ENCODE data around the gene DIPK1A. TPM values are rescaled to one million over a fixed set of nuclear protein-coding genes. Genes with fewer than 3 reads are reported as not detected.

Gene DIPK1A
- polyA plus RNA-seq, 2 of the 4 experiments (the other 2 are of a cell fraction), result 12.4 to 21.1 TPM

DNA sequence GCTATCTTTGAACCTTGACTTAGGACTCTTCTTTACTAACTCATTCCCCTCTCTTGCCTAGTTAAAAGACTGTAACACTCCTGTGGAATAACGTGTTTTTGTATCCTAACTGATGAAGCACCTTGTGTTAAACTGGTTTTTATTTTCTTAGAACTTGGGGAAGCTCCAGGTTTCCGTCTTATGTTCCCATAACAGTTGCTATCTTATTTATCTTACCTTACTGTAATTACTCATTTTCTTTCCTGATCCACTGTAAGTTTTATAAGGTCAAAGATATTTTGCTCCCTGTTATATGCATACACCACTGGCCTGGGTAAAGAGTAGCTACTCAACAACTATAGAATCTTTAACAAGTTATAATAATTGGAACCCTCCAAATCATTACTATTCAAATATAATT is 86.3 kb downstream of the DIPK1A start:
- POLR2A ChIA-PET, result no interaction called here
- 85% methylated on average over 2 of the region's 2 CpGs for WGBS (ENCODE audit: missing lambda C conversion rate)
- no peak for FAIRE-seq

DNA sequence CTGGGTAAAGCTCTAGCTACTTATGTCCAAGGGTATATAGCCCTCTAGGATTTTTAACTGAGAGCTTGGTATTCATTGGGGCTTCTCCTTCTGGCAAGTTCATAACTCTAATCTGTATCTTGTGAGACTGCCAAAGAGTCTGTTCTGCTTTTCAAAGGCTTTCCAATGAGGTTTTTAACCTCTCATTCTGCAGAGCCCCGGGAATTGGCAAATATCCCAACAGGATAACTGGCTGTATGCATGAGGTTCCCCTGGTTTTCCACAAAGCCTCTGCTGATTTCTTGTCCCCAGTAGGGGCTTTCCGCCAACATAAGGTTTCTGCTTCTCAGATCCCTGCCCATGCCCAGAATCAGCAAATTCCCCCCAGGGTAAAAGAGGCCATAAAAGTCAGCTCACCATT is 88.5 kb downstream of the DIPK1A start:
- FAIRE-seq, result no peak

More for the DNA sequence above, 86.3 kb downstream of the DIPK1A start:
- H3K9me3 ChIP-seq, result peaks cover 9% of the 10 kb centered on the region; the same call in 2 of the 3 replicates
- no peak for TF ChIP-seq REST (IDR thresholded peaks at IDR 0.05)
- no peak for TF ChIP-seq BHLHE40 (IDR thresholded peaks at IDR 0.05; ENCODE audit: low read depth, low read length)
- no peak for TF ChIP-seq EHF (CRISPR knock-in tag; IDR thresholded peaks at IDR 0.05)
- TF ChIP-seq EP300 (IDR thresholded peaks at IDR 0.05), result no peak
- TF ChIP-seq RARB (CRISPR knock-in tag; IDR thresholded peaks at IDR 0.05), result no peak
- TF ChIP-seq ESRRA (IDR thresholded peaks at IDR 0.05; ENCODE audit: borderline replicate concordance, low read length), result no peak
- TF ChIP-seq CHD2 (IDR thresholded peaks at IDR 0.05; ENCODE audit: low read length, partially characterized antibody), result no peak
- no peak for TF ChIP-seq E2F6 (IDR thresholded peaks at IDR 0.05; ENCODE audit: borderline replicate concordance, low read depth)
- no peak for TF ChIP-seq NPAS2 (CRISPR knock-in tag; IDR thresholded peaks at IDR 0.05; ENCODE audit: borderline replicate concordance)
- no peak for TF ChIP-seq HOXB5 (CRISPR knock-in tag; IDR thresholded peaks at IDR 0.05)
- TF ChIP-seq MYC (IDR thresholded peaks at IDR 0.05; ENCODE audit: borderline replicate concordance, low read length), result no peak
- no peak for TF ChIP-seq RAD21 (conservative IDR thresholded peaks at IDR 0.05 in 1 of 2, IDR thresholded peaks at IDR 0.05 in 1 of 2)
- TF ChIP-seq, protein P1, sequence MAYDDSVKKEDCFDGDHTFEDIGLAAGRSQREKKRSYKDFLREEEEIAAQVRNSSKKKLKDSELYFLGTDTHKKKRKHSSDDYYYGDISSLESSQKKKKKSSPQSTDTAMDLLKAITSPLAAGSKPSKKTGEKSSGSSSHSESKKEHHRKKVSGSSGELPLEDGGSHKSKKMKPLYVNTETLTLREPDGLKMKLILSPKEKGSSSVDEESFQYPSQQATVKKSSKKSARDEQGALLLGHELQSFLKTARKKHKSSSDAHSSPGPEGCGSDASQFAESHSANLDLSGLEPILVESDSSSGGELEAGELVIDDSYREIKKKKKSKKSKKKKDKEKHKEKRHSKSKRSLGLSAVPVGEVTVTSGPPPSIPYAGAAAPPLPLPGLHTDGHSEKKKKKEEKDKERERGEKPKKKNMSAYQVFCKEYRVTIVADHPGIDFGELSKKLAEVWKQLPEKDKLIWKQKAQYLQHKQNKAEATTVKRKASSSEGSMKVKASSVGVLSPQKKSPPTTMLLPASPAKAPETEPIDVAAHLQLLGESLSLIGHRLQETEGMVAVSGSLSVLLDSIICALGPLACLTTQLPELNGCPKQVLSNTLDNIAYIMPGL (CRISPR knock-in tag; IDR thresholded peaks at IDR 0.05; ENCODE audit: borderline replicate concordance), result no peak
- no peak overlapping the region for H3K4me2 ChIP-seq
- H3K27ac ChIP-seq, result no peak overlapping the region
- H3K4me1 ChIP-seq, result 0 out of 3 replicates have a peak, but pooled peaks cover 5% of the 10 kb centered on the region
- CTCF ChIA-PET, result no interaction called here
- ATAC-seq (no peak), DNase-seq (ENCODE audit: low read depth in 1 of 2, low spot score in 1 of 2) (no peak)
- no peak overlapping the region for H3K4me3 ChIP-seq

More for the DNA sequence above, 88.5 kb downstream of the DIPK1A start:
- H3K4me2 ChIP-seq, result no peak overlapping the region
- ATAC-seq (no peak), DNase-seq (ENCODE audit: low read depth in 1 of 2, low spot score in 1 of 2) (no peak)
- peaks cover 9% of the 10 kb centered on the region; the same call in 2 of the 3 replicates for H3K9me3 ChIP-seq
- POLR2A ChIA-PET, result no interaction called here
- CTCF ChIA-PET, result interaction anchor here (1.0 kb wide), 1 partner anchor 122 kb away, joined by 5 read pairs; no protein-coding TSS in a partner anchor
- no peak overlapping the region for H3K4me3 ChIP-seq
- no peak overlapping the region for H3K27ac ChIP-seq
- no peaks in the 10 kb centered on the region for H3K4me1 ChIP-seq
- TF ChIP-seq NR3C1 (IDR thresholded peaks at IDR 0.05) (no peak), NPAS2 (CRISPR knock-in tag; IDR thresholded peaks at IDR 0.05; ENCODE audit: borderline replicate concordance) (no peak), SMC3 (IDR thresholded peaks at IDR 0.05) (no peak), GATA3 (IDR thresholded peaks at IDR 0.05; ENCODE audit: borderline replicate concordance) (no peak), ZC3H11A (IDR thresholded peaks at IDR 0.05) (no peak), KDM1A (IDR thresholded peaks at IDR 0.05; ENCODE audit: low read depth) (no peak), ZFP36 (IDR thresholded peaks at IDR 0.05; ENCODE audit: borderline replicate concordance, partially characterized antibody) (no peak), EHF (CRISPR knock-in tag; IDR thresholded peaks at IDR 0.05) (no peak), MYC (IDR thresholded peaks at IDR 0.05; ENCODE audit: borderline replicate concordance, low read length) (no peak), EP300 (IDR thresholded peaks at IDR 0.05) (no peak)
- TF ChIP-seq, protein P1 (CRISPR knock-in tag; IDR thresholded peaks at IDR 0.05; ENCODE audit: borderline replicate concordance), result no peak
- 97% methylated on average over 2 of the region's 2 CpGs for WGBS (ENCODE audit: missing lambda C conversion rate)
